Measurements from ENCODE around the gene TGFBR3L.

- TF ChIP-seq, protein P1, sequence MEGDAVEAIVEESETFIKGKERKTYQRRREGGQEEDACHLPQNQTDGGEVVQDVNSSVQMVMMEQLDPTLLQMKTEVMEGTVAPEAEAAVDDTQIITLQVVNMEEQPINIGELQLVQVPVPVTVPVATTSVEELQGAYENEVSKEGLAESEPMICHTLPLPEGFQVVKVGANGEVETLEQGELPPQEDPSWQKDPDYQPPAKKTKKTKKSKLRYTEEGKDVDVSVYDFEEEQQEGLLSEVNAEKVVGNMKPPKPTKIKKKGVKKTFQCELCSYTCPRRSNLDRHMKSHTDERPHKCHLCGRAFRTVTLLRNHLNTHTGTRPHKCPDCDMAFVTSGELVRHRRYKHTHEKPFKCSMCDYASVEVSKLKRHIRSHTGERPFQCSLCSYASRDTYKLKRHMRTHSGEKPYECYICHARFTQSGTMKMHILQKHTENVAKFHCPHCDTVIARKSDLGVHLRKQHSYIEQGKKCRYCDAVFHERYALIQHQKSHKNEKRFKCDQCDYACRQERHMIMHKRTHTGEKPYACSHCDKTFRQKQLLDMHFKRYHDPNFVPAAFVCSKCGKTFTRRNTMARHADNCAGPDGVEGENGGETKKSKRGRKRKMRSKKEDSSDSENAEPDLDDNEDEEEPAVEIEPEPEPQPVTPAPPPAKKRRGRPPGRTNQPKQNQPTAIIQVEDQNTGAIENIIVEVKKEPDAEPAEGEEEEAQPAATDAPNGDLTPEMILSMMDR (IDR thresholded peaks at IDR 0.05 in 2 of 3, conservative IDR thresholded peaks at IDR 0.05 in 1 of 3; ENCODE audit: control insufficient read depth in 2 of 3, extremely low read depth in 1 of 3, insufficient read depth in 1 of 3, low read depth in 3 of 3, low read length in 3 of 3), result peak; percentile 60 to 73 (median 71); a peak in 5 of 6 replicates
- TF ChIP-seq, protein P2, sequence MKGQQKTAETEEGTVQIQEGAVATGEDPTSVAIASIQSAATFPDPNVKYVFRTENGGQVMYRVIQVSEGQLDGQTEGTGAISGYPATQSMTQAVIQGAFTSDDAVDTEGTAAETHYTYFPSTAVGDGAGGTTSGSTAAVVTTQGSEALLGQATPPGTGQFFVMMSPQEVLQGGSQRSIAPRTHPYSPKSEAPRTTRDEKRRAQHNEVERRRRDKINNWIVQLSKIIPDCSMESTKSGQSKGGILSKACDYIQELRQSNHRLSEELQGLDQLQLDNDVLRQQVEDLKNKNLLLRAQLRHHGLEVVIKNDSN (IDR thresholded peaks at IDR 0.05; ENCODE audit: borderline replicate concordance, extremely low read length, insufficient read depth, low read depth, low read length), result no peak
- 0 out of 2 replicates have a peak, but pooled peaks have one; percentile 13 for TF ChIP-seq NR2C1 (IDR thresholded peaks at IDR 0.05)
These were observed 45.8 kb upstream of the TGFBR3L start for GRCh38 chr19:7868671-7869452.

Data from GM12878 (cell line).